A549 (cell line): ENCODE results near the gene DHRS12.

Source experiments
- HOXA7 ChIP-seq: fragments of 250-450 bp; sonication (Bioruptor Pico); IDR thresholded peaks from 2 replicates; pipeline ENCODE4 v1.5.0; 2020; ENCODE audit warnings: mild to moderate bottlenecking, moderate library complexity
- POLR2A ChIP-seq: IDR thresholded peaks from 2 replicates; pipeline ENCODE4 v1.6.1; 2012; ENCODE audit warnings: mild to moderate bottlenecking, low read length
- RARB ChIP-seq: fragments of 250-450 bp; sonication (Bioruptor Pico); IDR thresholded peaks from 2 replicates; pipeline ENCODE4 v1.8.0; 2021; ENCODE audit warnings: mild to moderate bottlenecking, moderate library complexity
- RCOR1 ChIP-seq: fragments of 150-350 bp; IDR thresholded peaks from 2 replicates; pipeline ENCODE4 v1.6.1; 2014; ENCODE audit warnings: antibody characterized with exemption, low read length, low read depth
- RFX5 ChIP-seq: fragments of 450-650 bp; IDR thresholded peaks from 2 replicates; pipeline ENCODE4 v1.7.1; 2014; ENCODE audit warnings: antibody characterized with exemption, mild to moderate bottlenecking, moderate library complexity
- SMC3 ChIP-seq: fragments of >200 bp; sonication (Bioruptor Twin); formaldehyde crosslinking; IDR thresholded peaks from 3 replicates; pipeline ENCODE4 v1.6.1; 2018; ENCODE audit warnings: inconsistent platforms
- TF ChIP-seq, protein P1 (sequence below): fragments of >200 bp; sonication (Bioruptor Twin); formaldehyde crosslinking; IDR thresholded peaks from 3 replicates; pipeline ENCODE4 v1.5.1; 2016
- TF ChIP-seq, protein P2 (sequence below): fragments of 200-600 bp; sonication (generic); IDR thresholded peaks from 2 replicates; pipeline ENCODE4 v1.6.1; 2016; ENCODE audit warnings: antibody characterized with exemption, mild to moderate bottlenecking, moderate library complexity
- TF ChIP-seq, protein P3 (sequence below): IDR thresholded peaks from 2 replicates; pipeline ENCODE4 v1.6.1; 2012

GRCh38 chr13:51800486-51800885 lies 3.5 kb downstream of the DHRS12 start:
- TF ChIP-seq, protein P1, sequence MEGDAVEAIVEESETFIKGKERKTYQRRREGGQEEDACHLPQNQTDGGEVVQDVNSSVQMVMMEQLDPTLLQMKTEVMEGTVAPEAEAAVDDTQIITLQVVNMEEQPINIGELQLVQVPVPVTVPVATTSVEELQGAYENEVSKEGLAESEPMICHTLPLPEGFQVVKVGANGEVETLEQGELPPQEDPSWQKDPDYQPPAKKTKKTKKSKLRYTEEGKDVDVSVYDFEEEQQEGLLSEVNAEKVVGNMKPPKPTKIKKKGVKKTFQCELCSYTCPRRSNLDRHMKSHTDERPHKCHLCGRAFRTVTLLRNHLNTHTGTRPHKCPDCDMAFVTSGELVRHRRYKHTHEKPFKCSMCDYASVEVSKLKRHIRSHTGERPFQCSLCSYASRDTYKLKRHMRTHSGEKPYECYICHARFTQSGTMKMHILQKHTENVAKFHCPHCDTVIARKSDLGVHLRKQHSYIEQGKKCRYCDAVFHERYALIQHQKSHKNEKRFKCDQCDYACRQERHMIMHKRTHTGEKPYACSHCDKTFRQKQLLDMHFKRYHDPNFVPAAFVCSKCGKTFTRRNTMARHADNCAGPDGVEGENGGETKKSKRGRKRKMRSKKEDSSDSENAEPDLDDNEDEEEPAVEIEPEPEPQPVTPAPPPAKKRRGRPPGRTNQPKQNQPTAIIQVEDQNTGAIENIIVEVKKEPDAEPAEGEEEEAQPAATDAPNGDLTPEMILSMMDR = no peak
- no peak for TF ChIP-seq HOXA7 (CRISPR knock-in tag)
- no peak for TF ChIP-seq POLR2A
- TF ChIP-seq, protein P2, sequence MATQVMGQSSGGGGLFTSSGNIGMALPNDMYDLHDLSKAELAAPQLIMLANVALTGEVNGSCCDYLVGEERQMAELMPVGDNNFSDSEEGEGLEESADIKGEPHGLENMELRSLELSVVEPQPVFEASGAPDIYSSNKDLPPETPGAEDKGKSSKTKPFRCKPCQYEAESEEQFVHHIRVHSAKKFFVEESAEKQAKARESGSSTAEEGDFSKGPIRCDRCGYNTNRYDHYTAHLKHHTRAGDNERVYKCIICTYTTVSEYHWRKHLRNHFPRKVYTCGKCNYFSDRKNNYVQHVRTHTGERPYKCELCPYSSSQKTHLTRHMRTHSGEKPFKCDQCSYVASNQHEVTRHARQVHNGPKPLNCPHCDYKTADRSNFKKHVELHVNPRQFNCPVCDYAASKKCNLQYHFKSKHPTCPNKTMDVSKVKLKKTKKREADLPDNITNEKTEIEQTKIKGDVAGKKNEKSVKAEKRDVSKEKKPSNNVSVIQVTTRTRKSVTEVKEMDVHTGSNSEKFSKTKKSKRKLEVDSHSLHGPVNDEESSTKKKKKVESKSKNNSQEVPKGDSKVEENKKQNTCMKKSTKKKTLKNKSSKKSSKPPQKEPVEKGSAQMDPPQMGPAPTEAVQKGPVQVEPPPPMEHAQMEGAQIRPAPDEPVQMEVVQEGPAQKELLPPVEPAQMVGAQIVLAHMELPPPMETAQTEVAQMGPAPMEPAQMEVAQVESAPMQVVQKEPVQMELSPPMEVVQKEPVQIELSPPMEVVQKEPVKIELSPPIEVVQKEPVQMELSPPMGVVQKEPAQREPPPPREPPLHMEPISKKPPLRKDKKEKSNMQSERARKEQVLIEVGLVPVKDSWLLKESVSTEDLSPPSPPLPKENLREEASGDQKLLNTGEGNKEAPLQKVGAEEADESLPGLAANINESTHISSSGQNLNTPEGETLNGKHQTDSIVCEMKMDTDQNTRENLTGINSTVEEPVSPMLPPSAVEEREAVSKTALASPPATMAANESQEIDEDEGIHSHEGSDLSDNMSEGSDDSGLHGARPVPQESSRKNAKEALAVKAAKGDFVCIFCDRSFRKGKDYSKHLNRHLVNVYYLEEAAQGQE = no peak
- no peak for TF ChIP-seq RARB
- no peak for TF ChIP-seq RCOR1
- TF ChIP-seq, protein P3, sequence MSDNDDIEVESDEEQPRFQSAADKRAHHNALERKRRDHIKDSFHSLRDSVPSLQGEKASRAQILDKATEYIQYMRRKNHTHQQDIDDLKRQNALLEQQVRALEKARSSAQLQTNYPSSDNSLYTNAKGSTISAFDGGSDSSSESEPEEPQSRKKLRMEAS = no peak
- TF ChIP-seq RFX5 = no peak
- TF ChIP-seq SMC3 = no peak
